SK-N-SH (cell line): ENCODE results near the gene CEP295NL. TPM values are rescaled to one million over a fixed set of nuclear protein-coding genes. Genes with fewer than 3 reads are reported as not detected.
"Not testable (repeated sequence)": the region's sequence is repeated elsewhere in the genome, so short reads cannot be mapped to it uniquely, and the experiment has no call there.

ENCODE experiments used
- CTCF ChIA-PET: fragments of 300-600, 350-600 bp; formaldehyde crosslinking; extraction: SDS; loops from one replicate; lab custom pipeline; 2021; lab: Yijun Ruan, JAX
- POLR2A ChIA-PET: fragments of 350-600 bp; sonication (Branson Sonifier 250); formaldehyde crosslinking; extraction: SDS; loops from one replicate; lab custom pipeline; 2020; ENCODE audit warnings: antibody characterized with exemption, inconsistent platforms; lab: Yijun Ruan, JAX
- DNase-seq: peaks from one replicate; pipeline ENCODE4 v3.0.0; 2012
- H2AFZ ChIP-seq: fragments of 200-600 bp; sonication (generic); 2 replicates; pipeline ENCODE4 v1.8.1; 2016; ENCODE audit warnings: antibody characterized with exemption, mild to moderate bottlenecking, low read depth
- H3F3A ChIP-seq: fragments of 200-600 bp; sonication (generic); replicated peaks from 2 replicates; pipeline ENCODE3; 2016; ENCODE audit warnings: antibody characterized with exemption, mild to moderate bottlenecking; ENCODE audit not compliant: insufficient read depth
- H3K27ac ChIP-seq, 2 experiments: fragments of 200-500 bp in 1 of 2; fragments of 200-600 bp in 1 of 2; sonication (Bioruptor generic) in 1 of 2; sonication (generic), shearing (Covaris generic) in 1 of 2; 2 replicates each; pipeline versions ENCODE4 v1.5.1 to v1.6.1; 2014 to 2016; ENCODE audit warnings: low read depth in 2 of 2, inconsistent platforms in 1 of 2, low read length in 1 of 2, mild to moderate bottlenecking in 1 of 2, mixed read lengths in 1 of 2
- H3K27me3 ChIP-seq: fragments of 200-600 bp; sonication (generic), shearing (Covaris generic); 2 replicates; pipeline ENCODE4 v1.6.1; 2016; ENCODE audit warnings: mixed run types; ENCODE audit not compliant: insufficient read depth
- H3K36me3 ChIP-seq, 2 experiments: fragments of 200-500 bp in 1 of 2; fragments of 200-600 bp in 1 of 2; sonication (Bioruptor generic) in 1 of 2; sonication (generic) in 1 of 2; replicated peaks in 1 of 2; 2 replicates each; pipeline versions ENCODE3 to v1.5.1; 2014 to 2016; ENCODE audit warnings: low read length in 1 of 2, mild to moderate bottlenecking in 1 of 2; ENCODE audit not compliant: insufficient read depth in 2 of 2, control insufficient read depth in 1 of 2
- H3K4me1 ChIP-seq, 2 experiments: fragments of 200-500 bp in 1 of 2; fragments of 200-600 bp in 1 of 2; sonication (Bioruptor generic) in 1 of 2; sonication (generic), shearing (Covaris generic) in 1 of 2; 2 replicates each; pipeline versions ENCODE4 v1.5.1 to v1.6.1; 2014 to 2016; ENCODE audit warnings: low read depth in 1 of 2, low read length in 1 of 2, mixed run types in 1 of 2; ENCODE audit not compliant: insufficient read depth in 2 of 2, control insufficient read depth in 1 of 2
- H3K4me2 ChIP-seq: fragments of 200-600 bp; sonication (generic), shearing (Covaris generic); 2 replicates; pipeline ENCODE4 v1.6.1; 2017; ENCODE audit warnings: mixed run types
- H3K4me3 ChIP-seq, 2 experiments: fragments of 200-500 bp in 1 of 2; fragments of 200-600 bp in 1 of 2; sonication (Bioruptor generic) in 1 of 2; sonication (generic), shearing (Covaris generic) in 1 of 2; 2 replicates each; pipeline versions ENCODE4 v1.5.1 to v1.8.1; 2014 to 2016; ENCODE audit warnings: low read depth in 2 of 2, inconsistent platforms in 1 of 2, low read length in 1 of 2, mild to moderate bottlenecking in 1 of 2, mixed read lengths in 1 of 2, moderate library complexity in 1 of 2
- H3K79me2 ChIP-seq: fragments of 200-600 bp; sonication (generic); 2 replicates; pipeline ENCODE4 v1.8.1; 2017; ENCODE audit warnings: mild to moderate bottlenecking; ENCODE audit not compliant: insufficient read depth
- H3K9ac ChIP-seq: fragments of 200-600 bp; sonication (generic); 2 replicates; pipeline ENCODE4 v1.6.1; 2017; ENCODE audit warnings: mixed run types
- H3K9me2 ChIP-seq: fragments of 200-600 bp; sonication (generic); 2 replicates; pipeline ENCODE4 v1.6.1; 2017; ENCODE audit warnings: mixed run types
- H3K9me3 ChIP-seq: fragments of 200-600 bp; sonication (generic); 2 replicates; pipeline ENCODE4 v1.6.1; 2017; ENCODE audit warnings: mixed run types, mild to moderate bottlenecking, moderate library complexity
- H4K20me1 ChIP-seq: fragments of 200-600 bp; sonication (generic); 2 replicates; pipeline ENCODE4 v1.6.1; 2017; ENCODE audit warnings: mild to moderate bottlenecking, mixed run types; ENCODE audit not compliant: insufficient read depth
- CHD2 ChIP-seq: fragments of 150-350 bp; IDR thresholded peaks from 2 replicates; pipeline ENCODE4 v1.6.1; 2018; ENCODE audit warnings: low read length; ENCODE audit not compliant: partially characterized antibody
- EP300 ChIP-seq, 2 experiments: IDR thresholded peaks; 2 replicates each; pipeline versions ENCODE4 v1.4.0 to v1.6.1; 2012; ENCODE audit warnings: borderline replicate concordance in 1 of 2, low read depth in 1 of 2, low read length in 1 of 2
- FOXJ3 ChIP-seq: sonication (generic); formaldehyde crosslinking; IDR thresholded peaks from 2 replicates; pipeline ENCODE4 v1.5.1; 2020; ENCODE audit warnings: mild to moderate bottlenecking, missing genetic modification reagents
- MAX ChIP-seq: IDR thresholded peaks from 2 replicates; pipeline ENCODE4 v1.4.0; 2012; ENCODE audit warnings: low read depth
- MEF2A ChIP-seq: IDR thresholded peaks from 2 replicates; pipeline ENCODE4 v1.4.0; 2012; ENCODE audit warnings: low read depth, borderline replicate concordance
- MXI1 ChIP-seq: IDR thresholded peaks from 2 replicates; pipeline ENCODE4 v1.6.1; 2012; ENCODE audit warnings: mild to moderate bottlenecking, low read depth, low read length, improper control_type of control experiment
- NFIC ChIP-seq: IDR thresholded peaks from 2 replicates; pipeline ENCODE4 v1.4.0; 2012; ENCODE audit warnings: borderline replicate concordance
- NRF1 ChIP-seq: IDR thresholded peaks from 2 replicates; pipeline ENCODE4 v1.6.1; 2012; ENCODE audit warnings: low read depth, mild to moderate bottlenecking, low read length
- POLR2AphosphoS5 ChIP-seq: IDR thresholded peaks from 2 replicates; pipeline ENCODE4 v1.6.1; 2012; ENCODE audit warnings: low read depth, low read length
- RCOR1 ChIP-seq: fragments of 150-350 bp; IDR thresholded peaks from 2 replicates; pipeline ENCODE4 v1.6.1; 2017; ENCODE audit warnings: antibody characterized with exemption, low read length
- SMC3 ChIP-seq: IDR thresholded peaks from 2 replicates; pipeline ENCODE4 v1.6.1; 2012; ENCODE audit warnings: low read depth, low read length, improper control_type of control experiment
- TCF12 ChIP-seq: IDR thresholded peaks from 2 replicates; pipeline ENCODE4 v1.4.0; 2012
- TEAD4 ChIP-seq: IDR thresholded peaks from 2 replicates; pipeline ENCODE4 v1.4.0; 2012; ENCODE audit warnings: mild to moderate bottlenecking, borderline replicate concordance; ENCODE audit not compliant: insufficient read depth
- USF1 ChIP-seq: IDR thresholded peaks from 2 replicates; pipeline ENCODE4 v1.4.0; 2012; ENCODE audit warnings: low read depth, borderline replicate concordance
- USF2 ChIP-seq: fragments of 150-350 bp; IDR thresholded peaks from 2 replicates; pipeline ENCODE4 v1.6.1; 2017; ENCODE audit warnings: antibody characterized with exemption, low read length, low read depth, borderline replicate concordance
- YY1 ChIP-seq: IDR thresholded peaks from 2 replicates; pipeline ENCODE4 v1.4.0; 2012; ENCODE audit warnings: low read depth, mild to moderate bottlenecking
- WGBS: methylation state at CpG from one replicate; pipeline ENCODE4 v1.1.6; 2017; ENCODE audit warnings: low lambda C conversion rate; 5-methylcytosine and 5-hydroxymethylcytosine counted together
- polyA plus RNA-seq, 3 experiments: library from polyadenylated mRNA; depleted of rRNA; stranded (reverse); fragments of >200 nt; gene quantifications; 2 replicates each; pipeline ENCODE4 v1.2.3, GENCODE V29; 2012

Gene CEP295NL
- polyA plus RNA-seq, 1 of the 3 experiments (the other 2 are of a cell fraction): 0.35 TPM

- CTCF ChIA-PET: interaction anchor here (0.7 to 3.5 kb wide), 4 partner anchors 11 to 58 kb away, joined by 3 to 17 read pairs (median 4); no protein-coding TSS in a partner anchor
- no peaks in the 10 kb centered on the region for H3K9me2 ChIP-seq
- POLR2A ChIA-PET: no interaction called here
- peaks cover 0 to 6% of the 10 kb centered on the region in 2 experiments for H3K36me3 ChIP-seq
- peaks cover 10 to 48% of the 10 kb centered on the region in 2 experiments; a peak in 3 of 4 replicates for H3K4me1 ChIP-seq
- H3F3A ChIP-seq: peaks cover 20% of the 10 kb centered on the region
- H3K4me3 ChIP-seq: no peak overlapping the region
- H2AFZ ChIP-seq: no peak overlapping the region
- no peak for DNase-seq
- peak overlapping the region in 1 of 2 experiments; percentile 39; a peak in 1 of 4 replicates for H3K27ac ChIP-seq
- H3K4me2 ChIP-seq: no peak overlapping the region
- no peaks in the 10 kb centered on the region for H3K9me3 ChIP-seq
- H3K9ac ChIP-seq: no peak overlapping the region
- peaks cover 97% of the 10 kb centered on the region for H4K20me1 ChIP-seq
- no peaks in the 10 kb centered on the region for H3K27me3 ChIP-seq
- WGBS: 89% methylated on average over 15 of the region's 15 CpGs
- TF ChIP-seq TCF12 (no peak), NRF1 (no peak), CHD2 (no peak), USF2 (no peak), POLR2AphosphoS5 (no peak), YY1 (no peak), SMC3 (no peak), FOXJ3 (no peak)
- peaks cover 100% of the 10 kb centered on the region for H3K79me2 ChIP-seq
Observed at GRCh38 chr17:78913115-78913514, 10.1 kb upstream of the CEP295NL start.

- H4K20me1 ChIP-seq: peaks cover 97% of the 10 kb centered on the region
- no peak for TF ChIP-seq RCOR1
- TF ChIP-seq USF1: no peak
- no peak for TF ChIP-seq NFIC
- no peak for TF ChIP-seq MAX
- no peak for TF ChIP-seq TEAD4
- no peak for TF ChIP-seq NRF1
- no peak for TF ChIP-seq EP300 (IDR thresholded peaks at IDR 0.05; ENCODE audit: borderline replicate concordance in 1 of 2, low read depth in 1 of 2, low read length in 1 of 2)
- no peak for TF ChIP-seq MEF2A
- no peak for TF ChIP-seq MXI1
- TF ChIP-seq, all 33 proteins: peak for 0
Observed at GRCh38 chr17:78912082-78912481, 9.1 kb upstream of the CEP295NL start.

GRCh38 chr17:78911543-78911942 lies 8.5 kb upstream of the CEP295NL start:
- peaks cover 24% of the 10 kb centered on the region for H3F3A ChIP-seq
- not testable (repeated sequence) for H3K9me3 ChIP-seq, H3K27me3 ChIP-seq, H3K9me2 ChIP-seq, H3K4me2 ChIP-seq, H3K4me3 ChIP-seq, DNase-seq, H3K9ac ChIP-seq, H3K27ac ChIP-seq, H2AFZ ChIP-seq
- POLR2A ChIA-PET: interaction anchor here (1.3 kb wide), 1 partner anchor 9 kb away, joined by 4 read pairs; no protein-coding TSS in a partner anchor
- peaks cover 0 to 12% of the 10 kb centered on the region in 2 experiments for H3K36me3 ChIP-seq
- CTCF ChIA-PET: interaction anchor here (0.9 to 3.2 kb wide), 7 partner anchors 16 to 60 kb away, joined by 3 to 14 read pairs (median 4); no protein-coding TSS in a partner anchor
- peaks cover 8 to 37% of the 10 kb centered on the region in 2 experiments; a peak in 3 of 4 replicates for H3K4me1 ChIP-seq
- 95% methylated on average over 7 of the region's 7 CpGs for WGBS
- peaks cover 100% of the 10 kb centered on the region for H3K79me2 ChIP-seq
- peaks cover 98% of the 10 kb centered on the region for H4K20me1 ChIP-seq

More at GRCh38 chr17:78912082-78912481, 9.1 kb upstream of the CEP295NL start:
- no peak overlapping the region for H3K4me3 ChIP-seq
- no peak overlapping the region for H3K9ac ChIP-seq
- no peak overlapping the region for H3K4me2 ChIP-seq
- peak overlapping the region in 1 of 2 experiments; percentile 24; a peak in 1 of 4 replicates for H3K27ac ChIP-seq
- peaks cover 24% of the 10 kb centered on the region for H3F3A ChIP-seq
- peaks cover 100% of the 10 kb centered on the region for H3K79me2 ChIP-seq
- H3K9me3 ChIP-seq: no peaks in the 10 kb centered on the region
- ChIA-PET CTCF (interaction anchor here (1.1 to 3.2 kb wide), 3 partner anchors 15 to 59 kb away, joined by 3 to 14 read pairs (median 6); no protein-coding TSS in a partner anchor), POLR2A (interaction anchor here (1.3 kb wide), 1 partner anchor 8 kb away, joined by 4 read pairs; no protein-coding TSS in a partner anchor)
- H2AFZ ChIP-seq: no peak overlapping the region
- no peaks in the 10 kb centered on the region for H3K27me3 ChIP-seq
- 97% methylated on average over 8 of the region's 8 CpGs for WGBS
- H3K36me3 ChIP-seq: peaks cover 0 to 12% of the 10 kb centered on the region in 2 experiments
- H3K9me2 ChIP-seq: no peaks in the 10 kb centered on the region
- no peak for DNase-seq
- H3K4me1 ChIP-seq: peaks cover 10 to 40% of the 10 kb centered on the region in 2 experiments; a peak in 3 of 4 replicates
